Osteoblast (primary cell): ENCODE measurements around the gene PYCARD. TPM values are rescaled to one million over a fixed set of nuclear protein-coding genes. Genes with fewer than 3 reads are reported as not detected.

Experiments used
- DNase-seq: peaks from one replicate; pipeline ENCODE4 v3.0.0; 2011; ENCODE audit warnings: low spot score, mixed read lengths; ENCODE audit not compliant: insufficient read length; ENCODE audit errors: missing footprints
- H2AFZ ChIP-seq: 2 replicates; pipeline ENCODE4 v1.6.0; 2011; ENCODE audit warnings: mild to moderate bottlenecking, low read length
- H3K27ac ChIP-seq: 2 replicates; pipeline ENCODE4 v1.5.1; 2011; ENCODE audit warnings: mild to moderate bottlenecking, low read depth, low read length, moderate library complexity
- H3K27me3 ChIP-seq: 2 replicates; pipeline ENCODE4 v1.6.0; 2012; ENCODE audit warnings: mild to moderate bottlenecking, control low read depth, inconsistent platforms, low read length, moderate library complexity; ENCODE audit not compliant: insufficient read depth
- H3K36me3 ChIP-seq: 2 replicates; pipeline ENCODE4 v1.5.1; 2011; ENCODE audit warnings: mild to moderate bottlenecking, low read length, control low read depth, moderate library complexity; ENCODE audit not compliant: insufficient read depth
- H3K4me1 ChIP-seq: 2 replicates; pipeline ENCODE4 v1.5.1; 2011; ENCODE audit warnings: mild to moderate bottlenecking, low read length, control low read depth, moderate library complexity; ENCODE audit not compliant: insufficient read depth
- H3K4me2 ChIP-seq: 2 replicates; pipeline ENCODE4 v1.6.0; 2011; ENCODE audit warnings: mild to moderate bottlenecking, low read length; ENCODE audit not compliant: insufficient read depth
- H3K4me3 ChIP-seq: fragments of 200-600 bp; sonication (generic); 3 replicates; pipeline ENCODE4 v1.5.1; 2012; ENCODE audit warnings: mild to moderate bottlenecking, low read length, inconsistent platforms; ENCODE audit not compliant: insufficient read depth
- H3K79me2 ChIP-seq: 2 replicates; pipeline ENCODE4 v1.6.0; 2012; ENCODE audit warnings: mild to moderate bottlenecking, low read length, control low read depth, inconsistent platforms; ENCODE audit not compliant: insufficient read depth
- H3K9me3 ChIP-seq: 2 replicates; pipeline ENCODE4 v1.5.1; 2011; ENCODE audit warnings: low read depth, low read length, control low read depth
- H4K20me1 ChIP-seq: 2 replicates; pipeline ENCODE4 v1.6.0; 2012; ENCODE audit warnings: mild to moderate bottlenecking, low read length, control low read depth; ENCODE audit not compliant: insufficient read depth
- CTCF ChIP-seq: IDR thresholded peaks from 2 replicates; pipeline ENCODE4 v1.5.1; 2011; ENCODE audit warnings: mild to moderate bottlenecking, low read depth, low read length, moderate library complexity; ENCODE audit errors: extremely low read depth
- total RNA-seq: library from RNA; depleted of rRNA; stranded (reverse); fragments of >200 nt; gene quantifications from 2 replicates; pipeline ENCODE4 v1.2.3, GENCODE V29; 2012

The PYCARD gene
- total RNA-seq, 1 donor = 61.5 TPM

GRCh38 chr16:31189412-31189778 lies 13.2 kb downstream of the PYCARD start:
- H3K4me1 ChIP-seq = peaks cover 4% of the 10 kb centered on the region
- no peak for TF ChIP-seq CTCF
- H3K36me3 ChIP-seq = peaks cover 99% of the 10 kb centered on the region
- H3K9me3 ChIP-seq = no peaks in the 10 kb centered on the region
- no peak overlapping the region for H2AFZ ChIP-seq
- H3K4me2 ChIP-seq = no peak overlapping the region
- H3K4me3 ChIP-seq = no peak overlapping the region
- H3K27ac ChIP-seq = no peak overlapping the region
- no peak for DNase-seq
- peaks cover 68% of the 10 kb centered on the region for H4K20me1 ChIP-seq
- H3K79me2 ChIP-seq = peaks cover 79% of the 10 kb centered on the region
- no peaks in the 10 kb centered on the region for H3K27me3 ChIP-seq

- Histone ChIP-seq H3K79me2 (peaks cover 85% of the 10 kb centered on the region), H3K9me3 (no peaks in the 10 kb centered on the region), H3K4me3 (no peak overlapping the region), H4K20me1 (peaks cover 70% of the 10 kb centered on the region), H3K27me3 (no peaks in the 10 kb centered on the region), H3K27ac (peak overlapping the region; percentile 6), H2AFZ (no peak overlapping the region), H3K4me1 (peaks cover 9% of the 10 kb centered on the region), H3K36me3 (peaks cover 99% of the 10 kb centered on the region), H3K4me2 (no peak overlapping the region)
- TF ChIP-seq CTCF = no peak
- DNase-seq = no peak
These were observed 13.8 kb downstream of the PYCARD start for GRCh38 chr16:31188450-31189411.

GRCh38 chr16:31187808-31188189 lies 14.8 kb downstream of the PYCARD start:
- Histone ChIP-seq H3K27ac (no peak overlapping the region), H3K79me2 (peaks cover 90% of the 10 kb centered on the region), H3K4me3 (no peak overlapping the region), H4K20me1 (peaks cover 73% of the 10 kb centered on the region), H3K4me2 (no peak overlapping the region), H3K9me3 (no peaks in the 10 kb centered on the region), H2AFZ (no peak overlapping the region), H3K36me3 (peaks cover 99% of the 10 kb centered on the region), H3K27me3 (no peaks in the 10 kb centered on the region), H3K4me1 (peaks cover 18% of the 10 kb centered on the region)
- no peak for TF ChIP-seq CTCF
- peak; percentile 64 for DNase-seq
